Mesenchymal stem cell (in vitro differentiated cells and primary cell): ENCODE results near the gene TMEM248.
A peak's percentile ranks its signal among the peaks of the same experiment; 100 is the strongest.

Source experiments
- DNase-seq: peaks from one replicate; pipeline ENCODE4 v3.0.0-alpha.2; 2013
- H2AFZ ChIP-seq: one replicate; pipeline ENCODE4 v1.6.1; 2013; ENCODE audit warnings: low read depth, mild to moderate bottlenecking, control low read depth, inconsistent platforms, low read length, moderate library complexity
- H2AK5ac ChIP-seq: 2 replicates; pipeline ENCODE4 v1.6.1; 2013; ENCODE audit warnings: low read length, moderate library complexity, mild to moderate bottlenecking, inconsistent platforms; ENCODE audit not compliant: severe bottlenecking
- H2BK120ac ChIP-seq: one replicate; pipeline ENCODE4 v1.6.1; 2013; ENCODE audit warnings: low read depth, mild to moderate bottlenecking, inconsistent platforms, low read length, moderate library complexity
- H2BK12ac ChIP-seq, 2 experiments: one replicate each; pipeline ENCODE4 v1.6.1; 2013; ENCODE audit warnings: inconsistent platforms in 2 of 2, low read length in 2 of 2, mild to moderate bottlenecking in 2 of 2, moderate library complexity in 2 of 2, control low read depth in 1 of 2
- H2BK15ac ChIP-seq: one replicate; pipeline ENCODE4 v1.6.1; 2013; ENCODE audit warnings: mild to moderate bottlenecking, low read depth, inconsistent platforms; ENCODE audit not compliant: poor library complexity, severe bottlenecking
- H2BK5ac ChIP-seq: 2 replicates; pipeline ENCODE4 v1.6.1; 2013; ENCODE audit warnings: low read depth, mild to moderate bottlenecking, low read length, control low read depth, inconsistent platforms; ENCODE audit not compliant: poor library complexity, severe bottlenecking
- H3K14ac ChIP-seq, 2 experiments: one replicate each; pipeline ENCODE4 v1.6.1; 2013; ENCODE audit warnings: inconsistent platforms in 2 of 2, low read length in 2 of 2, control low read depth in 1 of 2, mild to moderate bottlenecking in 1 of 2, moderate library complexity in 1 of 2
- H3K18ac ChIP-seq, 2 experiments: one replicate each; pipeline ENCODE4 v1.6.1; 2013; ENCODE audit warnings: inconsistent platforms in 2 of 2, low read length in 2 of 2, control low read depth in 1 of 2, low read depth in 1 of 2, mild to moderate bottlenecking in 1 of 2
- H3K23ac ChIP-seq, 2 experiments: one replicate each; pipeline ENCODE4 v1.6.1; 2013; ENCODE audit warnings: inconsistent platforms in 2 of 2, low read length in 2 of 2, mild to moderate bottlenecking in 2 of 2, moderate library complexity in 2 of 2, control low read depth in 1 of 2
- H3K27ac ChIP-seq: 2 replicates; pipeline ENCODE4 v1.5.1; 2013; ENCODE audit warnings: mild to moderate bottlenecking, moderate library complexity, low read length, control low read depth, inconsistent platforms; ENCODE audit not compliant: poor library complexity, severe bottlenecking
- H3K27me3 ChIP-seq, 2 experiments: 2 replicates each; pipeline versions ENCODE4 v1.6.1 to v1.7.0; 2013; ENCODE audit warnings: low read length in 2 of 2, mild to moderate bottlenecking in 2 of 2, moderate library complexity in 2 of 2, control low read depth in 1 of 2, inconsistent platforms in 1 of 2; ENCODE audit not compliant: control insufficient read depth in 1 of 2, insufficient read depth in 1 of 2
- H3K36me3 ChIP-seq, 2 experiments: 2 replicates each; pipeline versions ENCODE4 v1.6.1 to v1.7.0; 2013; ENCODE audit warnings: low read length in 2 of 2, control low read depth in 1 of 2, inconsistent platforms in 1 of 2, low read depth in 1 of 2, mild to moderate bottlenecking in 1 of 2; ENCODE audit not compliant: insufficient read depth in 2 of 2, control insufficient read depth in 1 of 2
- H3K4ac ChIP-seq, 2 experiments: one replicate each; pipeline ENCODE4 v1.6.1; 2013; ENCODE audit warnings: inconsistent platforms in 2 of 2, low read length in 2 of 2, mild to moderate bottlenecking in 2 of 2, moderate library complexity in 2 of 2, control low read depth in 1 of 2, low read depth in 1 of 2
- H3K4me1 ChIP-seq: 2 replicates; pipeline ENCODE4 v1.6.1; 2013; ENCODE audit warnings: low read depth, low read length, control low read depth; ENCODE audit not compliant: control insufficient read depth, insufficient read depth
- H3K4me2 ChIP-seq: 2 replicates; pipeline ENCODE4 v1.6.1; 2013; ENCODE audit warnings: low read length, mild to moderate bottlenecking, inconsistent platforms; ENCODE audit not compliant: poor library complexity, severe bottlenecking
- H3K4me3 ChIP-seq, 2 experiments: 2 replicates each; pipeline versions ENCODE4 v1.5.1 to v1.7.0; 2013; ENCODE audit warnings: low read length in 2 of 2, mild to moderate bottlenecking in 2 of 2, control low read depth in 1 of 2, low read depth in 1 of 2; ENCODE audit not compliant: insufficient read depth in 1 of 2
- H3K79me1 ChIP-seq: replicated peaks from 2 replicates; pipeline ENCODE4 v1.6.1; 2013; ENCODE audit warnings: mild to moderate bottlenecking, control low read depth, low read length, inconsistent platforms; ENCODE audit not compliant: poor library complexity, severe bottlenecking
- H3K9ac ChIP-seq: 2 replicates; pipeline ENCODE4 v1.7.0; 2013; ENCODE audit warnings: mild to moderate bottlenecking, low read length, moderate library complexity
- H3K9me3 ChIP-seq: 2 replicates; pipeline ENCODE4 v1.7.0; 2013; ENCODE audit warnings: mild to moderate bottlenecking, low read length; ENCODE audit not compliant: control insufficient read depth
- H4K8ac ChIP-seq: one replicate; pipeline ENCODE4 v1.6.1; 2013; ENCODE audit warnings: inconsistent platforms, mild to moderate bottlenecking, low read length, moderate library complexity
- H4K91ac ChIP-seq: one replicate; pipeline ENCODE4 v1.6.1; 2013; ENCODE audit warnings: mild to moderate bottlenecking, low read length, inconsistent platforms
- WGBS: methylation state at CpG from one replicate; pipeline ENCODE4 v1.1.7; 2013; ENCODE audit warnings: mixed read lengths; 5-methylcytosine and 5-hydroxymethylcytosine counted together

Gene TMEM248

GRCh38 chr7:66952343-66953043 is 31.5 kb downstream of the TMEM248 start:
- 31% methylated on average over 11 of the region's 11 CpGs for WGBS

GRCh38 chr7:66953044-66953427 is 32.0 kb downstream of the TMEM248 start:
- Histone ChIP-seq H3K4me3 (no peak overlapping the region), H3K4ac (no peak overlapping the region), H2AK5ac (no peak overlapping the region), H4K8ac (peak overlapping the region; percentile 89), H3K4me2 (no peak overlapping the region), H3K27ac (no peak overlapping the region), H3K27me3 (no peaks in the 10 kb centered on the region), H2BK15ac (no peak overlapping the region), H3K23ac (no peak overlapping the region), H2BK12ac (no peak overlapping the region), H2BK120ac (no peak overlapping the region), H3K36me3 (peaks cover 44 to 91% of the 10 kb centered on the region in 2 experiments), H4K91ac (no peak overlapping the region), H3K9ac (no peak overlapping the region), H3K18ac (no peak overlapping the region), H3K9me3 (no peaks in the 10 kb centered on the region), H3K79me1 (peaks cover 18% of the 10 kb centered on the region), H2BK5ac (no peak overlapping the region), H2AFZ (no peak overlapping the region), H3K14ac (no peak overlapping the region), H3K4me1 (peaks cover 21% of the 10 kb centered on the region)
- whole genome bisulfite sequencing = 90% methylated on average over 4 of the region's 5 CpGs
- no peak for DNase-seq

More at GRCh38 chr7:66952343-66953043, 31.5 kb downstream of the TMEM248 start:
- Histone ChIP-seq H3K4me1 (peaks cover 21% of the 10 kb centered on the region), H3K18ac (no peak overlapping the region), H3K4me3 (no peak overlapping the region), H2AFZ (no peak overlapping the region), H3K4me2 (no peak overlapping the region), H3K36me3 (peaks cover 40 to 90% of the 10 kb centered on the region in 2 experiments), H3K4ac (no peak overlapping the region), H4K91ac (peak overlapping the region; percentile 83), H3K14ac (no peak overlapping the region), H2AK5ac (peak overlapping the region; percentile 33), H3K79me1 (peaks cover 18% of the 10 kb centered on the region), H3K9ac (no peak overlapping the region), H4K8ac (peak overlapping the region; percentile 89), H3K27ac (peak overlapping the region; percentile 80), H2BK15ac (no peak overlapping the region), H2BK12ac (peak overlapping the region in 1 of 2 experiments; percentile 29), H3K23ac (no peak overlapping the region), H3K27me3 (no peaks in the 10 kb centered on the region), H2BK5ac (no peak overlapping the region), H2BK120ac (no peak overlapping the region), H3K9me3 (no peaks in the 10 kb centered on the region)
- peak; percentile 61 for DNase-seq

- Histone ChIP-seq H3K14ac (no peak overlapping the region), H4K8ac (no peak overlapping the region), H3K4me1 (peaks cover 5% of the 10 kb centered on the region), H3K4me3 (no peak overlapping the region), H2BK15ac (no peak overlapping the region), H2BK12ac (no peak overlapping the region), H3K4me2 (no peak overlapping the region), H2AFZ (no peak overlapping the region), H3K27ac (no peak overlapping the region), H3K9me3 (no peaks in the 10 kb centered on the region), H3K23ac (no peak overlapping the region), H3K79me1 (peaks cover 15% of the 10 kb centered on the region), H2BK5ac (no peak overlapping the region), H2BK120ac (no peak overlapping the region), H3K9ac (no peak overlapping the region), H3K18ac (no peak overlapping the region), H2AK5ac (no peak overlapping the region), H3K27me3 (no peaks in the 10 kb centered on the region), H4K91ac (no peak overlapping the region), H3K36me3 (peaks cover 51 to 76% of the 10 kb centered on the region in 2 experiments), H3K4ac (no peak overlapping the region)
- WGBS = 95% methylated on average over 12 of the region's 13 CpGs
- DNase-seq = no peak
Observed at GRCh38 chr7:66957595-66958290, 36.7 kb downstream of the TMEM248 start.

- H4K8ac ChIP-seq = no peak overlapping the region
- no peak overlapping the region for H2AFZ ChIP-seq
- no peak overlapping the region for H3K9ac ChIP-seq
- no peak overlapping the region for H2BK12ac ChIP-seq
- no peaks in the 10 kb centered on the region for H3K27me3 ChIP-seq
- peaks cover 44 to 71% of the 10 kb centered on the region in 2 experiments for H3K36me3 ChIP-seq
- H3K4me3 ChIP-seq = no peak overlapping the region
- peaks cover 15% of the 10 kb centered on the region for H3K79me1 ChIP-seq
- H3K14ac ChIP-seq = no peak overlapping the region
- no peak overlapping the region for H3K27ac ChIP-seq
- H2BK5ac ChIP-seq = no peak overlapping the region
- no peak overlapping the region for H3K18ac ChIP-seq
- H2AK5ac ChIP-seq = no peak overlapping the region
- H3K9me3 ChIP-seq = no peaks in the 10 kb centered on the region
- H3K4me1 ChIP-seq = peaks cover 4% of the 10 kb centered on the region
- H2BK120ac ChIP-seq = no peak overlapping the region
- H2BK15ac ChIP-seq = no peak overlapping the region
- WGBS = 99% methylated on average over 17 of the region's 17 CpGs
- H3K4me2 ChIP-seq = no peak overlapping the region
- H3K23ac ChIP-seq = no peak overlapping the region
- H3K4ac ChIP-seq = no peak overlapping the region
- no peak for DNase-seq
- no peak overlapping the region for H4K91ac ChIP-seq
Observed at GRCh38 chr7:66958538-66959350, 37.7 kb downstream of the TMEM248 start.
